K562 treated with DMSO at 1 percent for 4 hours (cell line): ENCODE data around the gene PSMB1. TPM values are rescaled to one million over a fixed set of nuclear protein-coding genes. Genes with fewer than 3 reads are reported as not detected.

Experiments used
- total RNA-seq: library from RNA; unstranded; fragments of 300-600 nt; gene quantifications from 2 replicates; pipeline ENCODE4 v1.2.3, GENCODE V29; 2022; ENCODE audit not compliant: insufficient read depth

PSMB1 gene
- 437 and 460 TPM in 2 replicates for total RNA-seq

DNA sequence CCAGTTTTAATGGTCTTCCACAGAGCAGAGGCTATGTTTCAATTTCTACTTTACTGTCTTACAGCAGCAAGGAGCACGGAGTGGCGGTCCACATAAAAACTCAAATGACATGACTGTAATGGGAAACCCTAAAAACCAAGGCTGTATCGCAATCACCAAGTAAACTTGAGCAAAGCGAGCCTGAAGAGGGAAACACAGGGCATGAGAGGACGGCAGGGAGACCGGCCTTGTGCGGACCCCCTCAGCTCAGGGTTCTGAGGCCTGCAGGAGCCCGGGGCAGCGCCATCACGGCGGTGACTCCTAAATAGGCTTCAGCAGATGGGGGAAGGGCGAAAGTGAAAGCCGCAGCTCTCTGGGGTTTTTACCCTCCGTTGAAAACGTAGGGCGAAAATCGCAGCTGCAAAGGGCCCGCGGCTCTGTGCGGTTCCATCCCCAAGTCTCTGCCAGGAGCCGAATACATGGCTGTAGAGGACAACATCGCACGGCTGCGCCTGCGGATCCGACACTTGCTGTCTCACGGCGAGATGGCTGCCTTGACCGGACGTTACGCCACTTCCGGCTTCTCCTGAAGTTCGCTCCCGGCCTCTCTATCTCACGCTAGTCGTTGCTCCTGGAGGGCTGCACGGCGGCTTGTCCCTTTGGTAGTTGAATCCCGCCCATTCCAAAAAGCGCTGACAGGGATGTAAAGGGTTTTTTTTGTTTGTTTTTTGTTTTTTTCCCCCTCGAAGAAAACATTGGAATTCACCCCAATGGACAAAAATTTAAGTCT, at the start of gene PSMB1:
TSS of gene PSMB1 (minus strand) at position 543 of the 769 bp plus-strand sequence. CDS start at position 478, 65 bp downstream.

DNA sequence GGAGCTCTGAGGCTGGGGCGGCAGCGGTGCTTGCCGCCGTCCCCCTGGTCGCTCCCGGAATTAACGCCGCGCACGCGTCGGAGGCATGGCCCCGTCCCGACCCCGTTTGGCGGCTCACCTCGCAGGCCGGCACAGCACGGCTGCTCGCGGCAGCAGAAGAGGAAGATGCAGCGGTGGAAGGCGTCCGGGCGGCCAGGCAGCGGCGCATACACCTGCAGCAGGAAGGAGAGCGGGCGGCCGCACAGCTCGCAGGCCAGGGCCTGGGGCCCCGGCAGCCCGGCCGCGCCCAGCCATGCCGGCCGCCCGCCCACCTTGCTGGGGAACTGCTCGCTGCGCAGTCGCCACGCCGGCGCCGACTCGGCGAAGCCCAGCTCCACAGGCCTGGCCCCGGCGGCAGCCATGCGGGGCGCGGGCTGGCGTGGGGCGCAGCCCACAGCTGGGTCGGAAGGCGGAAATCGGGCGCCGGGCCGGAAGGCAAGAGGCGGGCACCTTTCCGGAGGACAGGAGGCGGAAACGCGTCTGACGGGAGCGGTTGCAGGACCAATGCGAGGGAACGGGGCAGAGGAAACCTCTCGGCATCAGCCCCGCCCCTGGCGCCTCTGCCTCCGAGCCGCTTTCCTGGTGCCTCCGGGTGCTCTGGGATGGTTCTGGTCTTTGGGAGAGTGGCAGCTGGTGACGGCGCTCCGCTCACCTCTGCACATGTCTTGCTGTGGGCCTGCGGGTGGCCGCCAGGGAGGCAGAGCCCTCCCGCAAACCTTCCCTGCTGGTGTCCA, 31.3 kb upstream of the PSMB1 start, which contains the start of gene PDCD2:
TSS of gene PDCD2 (minus strand) at position 457 of the 773 bp plus-strand sequence. CDS start at position 401, 56 bp downstream.

DNA sequence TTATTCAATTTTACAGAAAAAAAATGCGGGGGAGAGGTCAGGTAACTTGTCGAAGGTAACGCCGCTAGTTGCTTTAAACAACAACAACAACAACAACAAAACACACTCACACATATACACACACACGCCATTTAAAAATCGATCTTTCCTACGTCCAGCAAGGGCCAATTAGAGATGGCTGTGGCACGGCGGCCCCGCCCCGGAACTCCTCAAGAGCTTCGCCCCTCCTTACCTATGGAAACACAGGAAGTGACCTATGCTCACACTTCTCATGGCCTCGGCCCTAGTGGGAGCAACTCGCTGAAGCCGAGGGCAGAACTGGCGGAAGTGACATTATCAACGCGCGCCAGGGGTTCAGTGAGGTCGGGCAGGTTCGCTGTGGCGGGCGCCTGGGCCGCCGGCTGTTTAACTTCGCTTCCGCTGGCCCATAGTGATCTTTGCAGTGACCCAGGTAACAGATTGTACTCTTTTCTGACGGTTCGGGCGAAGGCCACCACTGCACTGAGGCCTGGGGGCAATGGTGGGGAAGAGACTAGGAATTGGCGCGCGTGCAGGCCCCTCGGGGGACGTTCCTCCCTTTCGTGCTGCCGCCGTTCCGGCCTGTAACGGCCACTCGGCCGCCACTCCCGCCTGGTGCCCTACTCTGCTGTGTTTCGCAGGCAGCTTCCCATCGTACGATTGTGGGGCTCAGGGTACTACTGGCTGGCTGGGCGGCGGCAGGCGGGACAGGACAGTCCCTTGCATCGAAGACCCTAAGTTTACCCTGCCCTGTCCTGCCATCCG, 1.1 kb upstream of the PSMB1 start, which contains the start of gene TBP:
TSS of gene TBP (plus strand) at position 357 of the 783 bp plus-strand sequence. CDS start 2,661 bp downstream, outside the sequence.

Other genes with a start within 250 kb of the PSMB1 start
- gene FAM120B, start 246.5 kb downstream of the PSMB1 start, total RNA-seq: 11.3 and 12.7 TPM in 2 replicates
- gene TBP, start 1.1 kb upstream of the PSMB1 start, total RNA-seq: 24.8 and 33.5 TPM in 2 replicates
- gene PDCD2, start 31.3 kb upstream of the PSMB1 start, total RNA-seq: 139 and 174 TPM in 2 replicates